ENCODE measurements around the gene RPSA.

- TF ChIP-seq EZH2 (IDR thresholded peaks at IDR 0.05) (no peak), POLR2AphosphoS5 (IDR thresholded peaks at IDR 0.05; ENCODE audit: borderline replicate concordance, low read depth, low read length) (peak; percentile 8; the same call in 1 of the 2 replicates), FOXP2 (optimal IDR thresholded peaks at IDR 0.05; ENCODE audit: control extremely low read depth, extremely low read length, insufficient read depth) (no peak)
These were observed 9.5 kb downstream of the RPSA start for GRCh38 chr3:39415983-39416382.

All from SK-N-MC (cell line).